GM12878 (cell line): ENCODE measurements around the gene CCDC63.

Source experiments
- CHD4 ChIP-seq: fragments of 200-600 bp; sonication (generic); IDR thresholded peaks from 2 replicates; pipeline ENCODE4 v1.6.1; 2016; ENCODE audit warnings: mild to moderate bottlenecking
- MXI1 ChIP-seq: fragments of 150-350 bp; IDR thresholded peaks from 2 replicates; pipeline ENCODE4 v1.6.1; 2011; ENCODE audit warnings: low read depth, mild to moderate bottlenecking, inconsistent platforms, low read length, improper control_type of control experiment
- POLR2A ChIP-seq: IDR thresholded peaks from 2 replicates; pipeline ENCODE4 v1.6.1; 2011; ENCODE audit warnings: low read depth, mild to moderate bottlenecking, low read length
- SMC3 ChIP-seq: IDR thresholded peaks from 2 replicates; pipeline ENCODE4 v1.6.1; 2011; ENCODE audit warnings: low read length, improper control_type of control experiment, borderline replicate concordance

GRCh38 chr12:110943373-110943772, 96.6 kb downstream of the CCDC63 start:
- no peak for TF ChIP-seq MXI1
- TF ChIP-seq SMC3: no peak
- TF ChIP-seq POLR2A: no peak
- no peak for TF ChIP-seq CHD4
